ENCODE data around the gene PLA1A. TPM values are rescaled to one million over a fixed set of nuclear protein-coding genes. Genes with fewer than 3 reads are reported as not detected.

Gene PLA1A
- total RNA-seq, 1 donor from 2014 or later = not detected

- no peak overlapping the region for H3K27ac Mint-ChIP-seq (ENCODE audit: unreplicated experiment)
- no peaks in the 10 kb centered on the region for H3K27me3 Mint-ChIP-seq (ENCODE audit: low read depth)
- H3K36me3 Mint-ChIP-seq (ENCODE audit: low read depth) = peaks cover 6% of the 10 kb centered on the region
- no peak for TF ChIP-seq CTCF (conservative IDR thresholded peaks at IDR 0.05)
- H3K9me3 Mint-ChIP-seq = no peaks in the 10 kb centered on the region
- no peak overlapping the region for H3K4me3 Mint-ChIP-seq
- no peak for DNase-seq (ENCODE audit: low read depth, low spot score)
- no peaks in the 10 kb centered on the region for H3K4me1 Mint-ChIP-seq
Measured at GRCh38 chr3:119639494-119640350, 42.0 kb downstream of the PLA1A start.

- no peaks in the 10 kb centered on the region for H3K27me3 Mint-ChIP-seq (ENCODE audit: low read depth)
Measured at GRCh38 chr3:119641416-119641815, 43.7 kb downstream of the PLA1A start.

DNA sequence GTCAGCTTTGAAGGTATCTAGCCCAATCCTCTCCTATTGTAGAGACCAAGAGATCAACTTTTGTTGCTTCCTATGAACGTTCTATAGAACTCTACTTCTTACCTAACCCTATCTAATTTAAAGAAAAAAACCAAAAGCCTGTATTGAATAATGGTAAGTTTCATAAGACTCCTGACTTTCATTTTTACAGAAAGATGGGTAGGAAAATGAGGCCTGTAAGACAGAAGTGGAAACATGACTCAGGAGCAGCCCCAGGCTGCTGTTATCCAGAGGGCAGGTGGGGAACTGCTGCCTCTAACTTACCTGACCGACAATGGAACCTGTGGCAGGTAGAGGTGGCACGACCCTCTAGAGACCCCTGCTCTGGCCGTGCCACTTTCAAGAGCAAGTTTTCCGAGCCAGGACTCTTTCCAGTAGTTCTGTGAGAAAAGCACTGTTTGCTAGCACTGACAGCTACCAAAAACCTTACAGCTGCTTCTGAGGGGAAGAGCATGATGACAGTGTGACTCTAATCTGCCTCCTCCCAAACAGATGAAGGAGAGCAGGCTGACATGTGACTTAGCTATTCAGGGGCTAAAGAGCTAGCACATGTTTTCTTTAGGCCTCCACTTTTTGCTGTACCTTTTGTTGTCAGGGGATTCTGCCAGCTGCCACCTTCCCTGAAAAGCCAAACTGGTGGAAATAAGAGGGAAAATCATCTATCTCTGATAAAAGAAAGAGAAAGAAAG is 45.2 kb downstream of the PLA1A start:
- H3K4me1 Mint-ChIP-seq = no peaks in the 10 kb centered on the region
- no peak overlapping the region for H3K4me3 Mint-ChIP-seq
- H3K27ac Mint-ChIP-seq (ENCODE audit: unreplicated experiment) = no peak overlapping the region
- no peaks in the 10 kb centered on the region for H3K27me3 Mint-ChIP-seq (ENCODE audit: low read depth)
- H3K36me3 Mint-ChIP-seq (ENCODE audit: low read depth) = peaks cover 9% of the 10 kb centered on the region
- H3K9me3 Mint-ChIP-seq = no peaks in the 10 kb centered on the region
- TF ChIP-seq CTCF (conservative IDR thresholded peaks at IDR 0.05) = no peak
- no peak for DNase-seq (ENCODE audit: low read depth, low spot score)

More at GRCh38 chr3:119641416-119641815, 43.7 kb downstream of the PLA1A start:
- Mint-ChIP-seq H3K36me3 (ENCODE audit: low read depth) (peaks cover 6% of the 10 kb centered on the region), H3K27ac (ENCODE audit: unreplicated experiment) (no peak overlapping the region), H3K4me1 (no peaks in the 10 kb centered on the region), H3K9me3 (no peaks in the 10 kb centered on the region), H3K4me3 (no peak overlapping the region)
- DNase-seq (ENCODE audit: low read depth, low spot score) = no peak
- TF ChIP-seq CTCF (conservative IDR thresholded peaks at IDR 0.05) = no peak

DNA sequence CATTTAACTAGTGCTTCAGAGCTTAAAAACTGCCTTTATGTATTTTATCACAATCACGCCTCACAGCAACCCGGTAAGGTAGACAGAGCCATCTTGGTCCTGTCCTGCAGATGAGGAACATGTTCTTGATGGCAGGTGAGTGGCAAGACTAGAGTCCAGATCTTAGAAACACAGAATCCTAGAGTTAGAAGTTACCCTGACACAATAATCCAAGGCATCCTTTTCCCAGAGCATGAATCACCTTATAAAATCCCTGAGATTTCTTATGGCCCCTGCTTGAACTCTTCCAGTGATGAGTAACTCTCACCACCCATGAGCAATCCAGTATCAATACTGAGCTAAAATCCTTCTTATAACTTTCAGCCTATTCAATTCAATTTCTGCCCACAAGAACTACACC is 45.8 kb downstream of the PLA1A start:
- Mint-ChIP-seq H3K27me3 (ENCODE audit: low read depth) (no peaks in the 10 kb centered on the region), H3K4me3 (no peak overlapping the region), H3K36me3 (ENCODE audit: low read depth) (peaks cover 9% of the 10 kb centered on the region), H3K27ac (ENCODE audit: unreplicated experiment) (no peak overlapping the region), H3K4me1 (no peaks in the 10 kb centered on the region), H3K9me3 (no peaks in the 10 kb centered on the region)
- no peak for DNase-seq (ENCODE audit: low read depth, low spot score)
- TF ChIP-seq CTCF (conservative IDR thresholded peaks at IDR 0.05) = no peak

GRCh38 chr3:119644481-119644880 is 46.8 kb downstream of the PLA1A start:
- no peaks in the 10 kb centered on the region for H3K4me1 Mint-ChIP-seq
- TF ChIP-seq CTCF (conservative IDR thresholded peaks at IDR 0.05) = no peak
- no peak for DNase-seq (ENCODE audit: low read depth, low spot score)
- H3K36me3 Mint-ChIP-seq (ENCODE audit: low read depth) = peaks cover 9% of the 10 kb centered on the region
- H3K9me3 Mint-ChIP-seq = no peaks in the 10 kb centered on the region
- H3K4me3 Mint-ChIP-seq = no peak overlapping the region
- no peaks in the 10 kb centered on the region for H3K27me3 Mint-ChIP-seq (ENCODE audit: low read depth)
- H3K27ac Mint-ChIP-seq (ENCODE audit: unreplicated experiment) = no peak overlapping the region
